VCaP (cell line): Measurements from ENCODE around the gene ZYG11A.
A peak's percentile ranks its signal among the peaks of the same experiment; 100 is the strongest.

Experiments used
- H3K27ac ChIP-seq: fragments of 450-650 bp; 2 replicates; pipeline ENCODE4 v1.5.1; 2017
- TF ChIP-seq, protein P1 (sequence below): fragments of 450-650 bp; conservative IDR thresholded peaks from 2 replicates; pipeline ENCODE4 v1.5.1; 2017; ENCODE audit warnings: mild to moderate bottlenecking, moderate library complexity

Gene ZYG11A

DNA sequence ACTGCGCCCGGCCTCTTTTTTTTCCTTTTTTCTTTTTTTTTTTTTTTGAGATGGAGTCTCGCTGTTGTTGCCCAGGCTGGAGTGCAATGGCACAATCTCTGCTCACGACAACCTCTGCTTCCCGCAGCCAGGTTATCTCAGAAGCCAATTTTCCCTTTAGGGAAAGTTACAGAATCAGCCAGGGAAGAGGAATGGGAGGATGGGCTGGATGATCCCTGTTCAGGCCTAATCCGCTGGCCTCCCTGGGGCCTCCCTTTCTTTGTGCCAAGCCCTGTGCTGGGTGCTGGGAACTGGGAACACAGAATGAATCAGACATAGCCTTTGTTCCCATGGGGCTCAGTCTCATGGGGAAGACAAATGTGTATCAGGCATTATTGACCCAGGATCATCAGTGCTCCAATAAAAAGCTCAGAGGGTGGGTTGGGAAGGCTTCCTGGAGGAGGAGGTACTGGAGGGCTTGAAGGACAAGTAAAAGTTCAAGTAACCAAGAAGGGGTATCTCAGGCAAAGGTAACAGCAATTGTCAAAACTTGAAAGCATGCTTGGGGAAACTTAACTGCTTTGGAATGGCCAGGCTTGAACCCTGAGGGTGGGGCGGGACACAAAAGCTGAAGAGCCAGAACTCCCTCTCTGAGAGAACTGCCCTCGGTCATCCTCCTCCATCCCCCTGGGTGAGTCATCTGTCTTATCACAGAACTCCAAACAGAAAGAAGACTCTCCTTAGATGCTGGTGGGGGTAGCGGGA, 64.7 kb downstream of the ZYG11A start:
- TF ChIP-seq, protein P1, sequence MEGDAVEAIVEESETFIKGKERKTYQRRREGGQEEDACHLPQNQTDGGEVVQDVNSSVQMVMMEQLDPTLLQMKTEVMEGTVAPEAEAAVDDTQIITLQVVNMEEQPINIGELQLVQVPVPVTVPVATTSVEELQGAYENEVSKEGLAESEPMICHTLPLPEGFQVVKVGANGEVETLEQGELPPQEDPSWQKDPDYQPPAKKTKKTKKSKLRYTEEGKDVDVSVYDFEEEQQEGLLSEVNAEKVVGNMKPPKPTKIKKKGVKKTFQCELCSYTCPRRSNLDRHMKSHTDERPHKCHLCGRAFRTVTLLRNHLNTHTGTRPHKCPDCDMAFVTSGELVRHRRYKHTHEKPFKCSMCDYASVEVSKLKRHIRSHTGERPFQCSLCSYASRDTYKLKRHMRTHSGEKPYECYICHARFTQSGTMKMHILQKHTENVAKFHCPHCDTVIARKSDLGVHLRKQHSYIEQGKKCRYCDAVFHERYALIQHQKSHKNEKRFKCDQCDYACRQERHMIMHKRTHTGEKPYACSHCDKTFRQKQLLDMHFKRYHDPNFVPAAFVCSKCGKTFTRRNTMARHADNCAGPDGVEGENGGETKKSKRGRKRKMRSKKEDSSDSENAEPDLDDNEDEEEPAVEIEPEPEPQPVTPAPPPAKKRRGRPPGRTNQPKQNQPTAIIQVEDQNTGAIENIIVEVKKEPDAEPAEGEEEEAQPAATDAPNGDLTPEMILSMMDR: no peak
- H3K27ac ChIP-seq: peak overlapping the region; percentile 53

DNA sequence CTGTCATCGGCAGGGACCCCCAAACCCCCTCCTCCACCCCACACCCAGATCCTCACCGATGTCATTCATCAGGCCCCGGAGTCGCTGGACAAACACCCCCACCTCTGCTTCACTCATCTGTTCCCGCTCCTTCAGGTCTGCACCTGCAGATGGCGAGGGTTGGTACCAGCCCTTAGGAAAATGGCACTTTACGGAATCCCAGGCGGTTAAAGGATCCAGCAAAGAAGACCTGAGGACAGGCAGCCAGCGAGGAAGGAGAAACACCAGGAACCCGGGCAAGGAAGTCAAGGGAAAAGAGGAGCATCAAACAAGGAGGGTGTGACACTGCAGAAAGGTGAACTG, 65.2 kb downstream of the ZYG11A start:
- TF ChIP-seq, protein P1: no peak
- no peak overlapping the region for H3K27ac ChIP-seq

DNA sequence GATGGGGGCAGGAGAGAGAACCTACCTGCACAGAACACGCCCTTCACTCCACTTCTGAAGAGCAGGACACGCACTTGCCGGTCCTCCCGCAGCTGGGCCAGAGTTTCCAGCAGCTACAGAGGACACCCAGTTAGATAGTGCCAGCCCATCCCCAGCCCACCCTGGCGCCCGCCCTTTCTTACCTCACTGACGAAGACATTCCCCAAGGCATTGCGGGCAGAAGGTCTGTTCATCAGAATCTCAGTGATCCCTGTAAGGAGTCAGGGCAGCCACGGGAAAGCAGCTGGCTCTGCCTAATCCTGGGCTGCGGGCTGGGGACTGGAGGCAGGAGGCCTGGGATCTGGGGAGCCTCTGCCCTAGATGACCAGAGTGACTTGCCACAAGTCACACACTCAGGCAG, 69.0 kb downstream of the ZYG11A start:
- no peak overlapping the region for H3K27ac ChIP-seq
- TF ChIP-seq, protein P1: no peak

DNA sequence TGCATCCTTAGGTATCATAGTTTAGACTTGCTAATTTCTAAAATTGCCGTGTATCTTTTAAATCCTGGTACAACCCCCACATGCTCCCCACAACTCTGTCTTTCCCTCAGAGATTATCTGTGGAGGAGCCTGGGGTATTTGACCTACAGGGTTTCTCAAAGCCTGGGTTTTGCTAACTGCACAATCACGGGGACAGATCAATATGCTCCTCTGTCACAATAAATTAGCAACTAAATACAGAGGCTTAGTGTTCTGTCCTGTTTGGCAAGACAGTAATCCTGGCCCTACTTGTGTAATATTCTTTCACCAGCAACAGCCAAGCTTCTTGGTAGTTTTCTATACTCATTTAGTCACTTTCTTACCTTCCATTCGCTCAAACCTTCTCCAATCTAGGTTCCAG, 70.5 kb downstream of the ZYG11A start:
- H3K27ac ChIP-seq: no peak overlapping the region
- TF ChIP-seq, protein P1: no peak

DNA sequence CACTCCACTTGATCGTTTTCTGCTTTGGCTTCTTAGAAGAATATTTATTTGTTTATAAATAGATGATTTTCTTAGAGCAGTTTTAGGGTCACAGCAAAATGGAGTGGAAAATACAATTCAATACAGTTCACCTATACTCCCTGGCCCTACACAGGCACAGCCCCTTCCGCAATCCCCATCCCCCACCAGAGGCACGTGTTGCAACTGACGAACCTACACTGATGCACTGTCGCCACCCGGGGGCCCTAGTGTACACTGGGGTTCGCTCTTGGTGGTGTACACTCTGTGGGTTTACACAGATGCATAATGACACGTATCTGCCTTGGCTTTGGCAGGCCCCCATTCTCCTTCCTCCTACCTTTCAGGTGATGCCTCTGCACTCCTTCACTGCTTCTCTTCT, 71.0 kb downstream of the ZYG11A start:
- no peak overlapping the region for H3K27ac ChIP-seq
- TF ChIP-seq, protein P1: no peak

DNA sequence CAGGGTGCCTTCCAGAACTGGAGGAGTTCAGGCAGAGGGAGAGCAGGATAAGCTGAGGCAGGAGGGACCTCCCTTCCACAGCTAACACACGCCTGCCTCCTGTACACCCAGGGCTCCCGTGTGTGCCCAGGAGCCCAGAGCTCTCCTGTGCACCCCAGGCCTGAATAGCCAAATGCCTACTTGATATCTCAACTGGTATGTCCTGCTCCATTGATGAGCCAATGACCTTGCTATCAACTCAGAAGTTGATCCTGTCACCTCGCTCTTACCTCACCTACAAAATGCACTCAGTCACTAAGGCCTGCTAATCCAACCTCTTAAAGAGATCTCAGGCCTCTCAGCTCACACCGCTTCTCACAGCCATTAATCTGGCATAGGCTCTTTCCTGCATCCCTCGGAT, 71.9 kb downstream of the ZYG11A start:
- TF ChIP-seq, protein P1: no peak

DNA sequence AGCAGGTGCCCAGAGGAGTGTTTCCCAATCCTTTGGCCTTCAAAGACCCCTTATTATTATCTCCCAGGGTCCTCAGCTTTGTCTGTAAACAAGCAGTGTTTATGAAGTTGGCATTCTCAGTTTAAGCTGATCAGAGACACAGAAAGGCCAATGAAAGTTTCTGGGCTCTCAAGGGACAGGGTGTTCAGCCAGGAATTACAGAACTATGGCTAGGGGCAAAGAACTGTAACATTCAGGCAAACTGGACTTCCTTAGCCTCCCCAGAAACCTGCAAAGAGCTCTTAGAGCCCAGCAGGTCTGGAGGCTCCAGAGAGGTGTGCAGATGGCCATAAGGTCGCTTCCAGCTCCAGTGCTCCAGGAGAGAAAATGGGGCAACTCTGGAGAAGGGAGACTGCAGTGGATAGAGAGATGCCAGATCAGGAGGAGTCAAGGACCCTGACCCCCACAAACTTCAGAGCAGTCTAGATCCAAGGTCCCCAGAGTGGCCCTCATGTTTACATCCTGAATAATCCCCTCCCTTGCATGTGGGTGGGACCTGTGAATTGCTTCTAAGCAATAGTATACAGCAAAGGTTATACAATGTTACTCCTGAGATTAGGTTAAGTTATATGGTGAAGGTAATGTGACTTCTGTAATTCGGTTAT, 72.8 kb downstream of the ZYG11A start:
- TF ChIP-seq, protein P1: no peak
- H3K27ac ChIP-seq: no peak overlapping the region

More for the DNA sequence above, 71.9 kb downstream of the ZYG11A start:
- no peak overlapping the region for H3K27ac ChIP-seq
